Bronchial epithelial cell (primary cell): ENCODE data around the gene NDUFA8. TPM values are rescaled to one million over a fixed set of nuclear protein-coding genes. Genes with fewer than 3 reads are reported as not detected.

Source experiments
- DNase-seq: peaks from one replicate; pipeline ENCODE4 v3.0.0-alpha.2; 2010; ENCODE audit warnings: low read depth
- FAIRE-seq: peaks from 2 replicates; lab custom pipeline; 2011; peaks lifted over from hg19 to GRCh38; lab: Jason Lieb, UNC
- H3K27me3 ChIP-seq: 2 replicates; pipeline ENCODE4 v1.5.1; 2011; ENCODE audit warnings: low read length; ENCODE audit not compliant: control insufficient read depth, insufficient read depth
- H3K36me3 ChIP-seq: 2 replicates; pipeline ENCODE4 v1.5.1; 2011; ENCODE audit warnings: low read length; ENCODE audit not compliant: control insufficient read depth, insufficient read depth
- H3K4me3 ChIP-seq: 2 replicates; pipeline ENCODE4 v1.5.1; 2011; ENCODE audit warnings: mild to moderate bottlenecking, low read depth, low read length, control low read depth
- CTCF ChIP-seq: IDR thresholded peaks from 2 replicates; pipeline ENCODE4 v1.5.1; 2011; ENCODE audit warnings: mild to moderate bottlenecking, moderate library complexity, low read length, control low read depth, inconsistent platforms; ENCODE audit not compliant: insufficient read depth, severe bottlenecking
- total RNA-seq: library from RNA; depleted of rRNA; stranded (reverse); fragments of >200 nt; gene quantifications from 2 replicates; pipeline ENCODE4 v1.2.1, GENCODE V29; 2014

Gene NDUFA8
- total RNA-seq, 1 donor from 2014 or later, result 34.2 TPM

- no peak for DNase-seq
- no peak for TF ChIP-seq CTCF
- FAIRE-seq, result no peak
- no peaks in the 10 kb centered on the region for H3K36me3 ChIP-seq
- H3K27me3 ChIP-seq, result no peaks in the 10 kb centered on the region
- H3K4me3 ChIP-seq, result no peak overlapping the region
These were observed 44.5 kb upstream of the NDUFA8 start for GRCh38 chr9:122204055-122204454.

DNA sequence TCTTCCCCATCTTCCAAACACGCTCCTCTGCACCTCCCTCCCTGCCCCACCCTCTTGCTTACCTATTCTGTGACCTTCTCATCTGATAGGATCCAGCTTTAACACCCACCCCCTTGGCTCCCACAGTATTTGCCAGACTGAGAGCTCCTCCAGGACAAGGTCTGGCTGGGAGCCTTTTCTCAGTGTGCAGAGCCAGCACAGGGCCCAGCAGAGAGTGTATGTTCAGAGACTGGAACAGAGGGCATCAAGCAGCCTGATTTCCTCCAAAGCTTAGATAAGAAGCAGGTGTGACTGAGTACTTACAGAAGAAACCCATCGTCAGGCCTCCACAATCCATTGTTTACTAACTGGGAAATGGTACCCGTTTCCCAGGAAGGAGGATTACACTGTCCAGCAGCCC, 42.5 kb upstream of the NDUFA8 start:
- no peak for DNase-seq
- Histone ChIP-seq H3K36me3 (no peaks in the 10 kb centered on the region), H3K4me3 (no peak overlapping the region), H3K27me3 (peaks cover 3% of the 10 kb centered on the region)
- TF ChIP-seq CTCF, result no peak
- FAIRE-seq, result no peak

DNA sequence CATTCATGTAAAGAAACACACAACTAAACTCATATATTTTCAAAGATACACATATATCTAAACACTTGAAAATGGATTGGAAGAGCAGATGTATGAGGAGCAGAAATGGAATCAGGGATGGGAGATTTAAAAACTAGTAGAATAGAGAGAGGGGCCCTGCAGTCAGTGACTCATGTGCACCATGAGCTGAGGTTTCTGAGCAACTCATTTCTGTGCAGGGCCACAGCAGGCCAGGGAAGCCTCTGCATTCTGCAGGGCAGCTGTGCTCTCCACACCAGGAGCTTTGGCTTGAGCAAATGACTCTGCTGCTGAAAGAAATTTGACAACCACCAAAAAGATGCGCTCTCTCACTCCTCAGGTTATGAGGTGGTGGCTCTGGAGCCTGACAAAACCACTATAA, 42.1 kb upstream of the NDUFA8 start:
- Histone ChIP-seq H3K36me3 (no peaks in the 10 kb centered on the region), H3K27me3 (peaks cover 3% of the 10 kb centered on the region), H3K4me3 (no peak overlapping the region)
- TF ChIP-seq CTCF, result no peak
- FAIRE-seq (no peak), DNase-seq (no peak)

- Histone ChIP-seq H3K4me3 (no peak overlapping the region), H3K36me3 (no peaks in the 10 kb centered on the region), H3K27me3 (peaks cover 3% of the 10 kb centered on the region)
- no peak for TF ChIP-seq CTCF
- FAIRE-seq (no peak), DNase-seq (peak; percentile 36)
These were observed 41.5 kb upstream of the NDUFA8 start for GRCh38 chr9:122200960-122201595.

DNA sequence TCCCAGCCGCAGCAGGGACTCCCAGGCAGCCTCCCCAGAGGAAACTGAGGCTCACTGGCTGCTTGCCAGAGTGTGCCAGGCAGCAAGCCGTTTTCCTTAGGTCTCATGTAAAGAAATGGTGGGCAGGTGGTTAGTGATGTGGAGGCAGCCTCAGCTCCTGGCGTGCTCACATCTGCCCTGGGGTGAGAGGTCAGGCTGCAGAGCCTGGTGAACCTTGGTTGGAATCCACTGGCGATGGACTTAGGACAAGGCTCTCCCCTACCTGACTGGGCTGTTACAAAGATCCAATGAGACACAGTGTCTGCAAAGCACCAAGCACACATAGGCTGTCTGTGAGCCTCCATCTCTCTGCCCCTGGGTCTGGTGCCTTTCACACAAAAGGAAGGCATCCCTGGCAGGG, 38.3 kb upstream of the NDUFA8 start:
- FAIRE-seq, result no peak
- DNase-seq, result no peak
- no peak for TF ChIP-seq CTCF
- H3K36me3 ChIP-seq, result no peaks in the 10 kb centered on the region
- H3K4me3 ChIP-seq, result no peak overlapping the region
- peaks cover 3% of the 10 kb centered on the region for H3K27me3 ChIP-seq

GRCh38 chr9:122197426-122197825, 37.8 kb upstream of the NDUFA8 start:
- no peak for TF ChIP-seq CTCF
- Histone ChIP-seq H3K27me3 (peaks cover 3% of the 10 kb centered on the region), H3K4me3 (no peak overlapping the region), H3K36me3 (no peaks in the 10 kb centered on the region)
- DNase-seq, result no peak
- FAIRE-seq, result no peak
